ENCODE measurements around the gene TLR2. TPM values are rescaled to one million over a fixed set of nuclear protein-coding genes. Genes with fewer than 3 reads are reported as not detected.

Gene TLR2
- total RNA-seq, 1 donor from 2014 or later: 0.22 TPM

DNA sequence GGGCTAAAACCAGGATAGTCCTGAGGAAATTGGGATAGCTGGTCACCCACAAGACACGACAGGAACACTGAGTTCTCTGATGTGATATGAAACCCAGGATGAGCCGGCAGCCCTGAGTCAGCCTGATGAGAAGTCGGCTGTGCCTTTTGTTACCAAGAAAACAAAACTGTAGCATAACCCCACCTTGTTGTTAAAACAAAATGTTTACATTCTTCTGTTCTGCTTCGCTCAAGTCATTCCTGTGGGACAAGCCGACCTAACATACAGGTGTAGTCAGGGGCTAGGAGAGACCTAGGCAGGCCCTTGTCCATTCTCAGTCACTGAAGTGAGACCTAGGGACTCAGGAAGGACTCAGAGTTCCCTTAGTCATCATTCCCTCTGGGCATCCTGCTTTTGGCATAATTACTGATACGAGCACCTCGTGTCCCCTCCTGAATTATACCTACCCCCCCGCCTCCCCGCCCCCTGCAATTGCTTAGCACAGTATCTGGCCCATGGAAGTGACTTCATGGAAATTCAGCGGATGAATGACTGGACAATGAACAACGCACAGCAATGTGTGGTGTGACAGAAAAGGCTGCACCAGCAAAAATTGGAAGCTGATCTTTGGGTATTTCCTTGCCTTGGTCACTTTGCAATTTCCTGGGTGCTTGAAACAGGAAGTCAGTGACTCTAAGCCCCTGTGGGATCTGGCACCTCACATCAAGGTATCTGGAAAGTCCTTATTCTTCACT lies 31.9 kb upstream of the TLR2 start:
- no peak overlapping the region for H2AFZ ChIP-seq (replicated peaks)
- H3K4me2 ChIP-seq: no peak overlapping the region
- peaks cover 7% of the 10 kb centered on the region for H3F3A ChIP-seq (ENCODE audit: low read depth)
- no peaks in the 10 kb centered on the region for H3K36me3 ChIP-seq
- no peaks in the 10 kb centered on the region for H3K36me3 Mint-ChIP-seq
- H4K20me1 ChIP-seq (ENCODE audit: low read depth): no peaks in the 10 kb centered on the region
- H3K9me3 ChIP-seq (ENCODE audit: low read depth): no peaks in the 10 kb centered on the region
- H3K4me1 ChIP-seq: peaks cover 4% of the 10 kb centered on the region
- no peak overlapping the region for H3K27ac Mint-ChIP-seq
- no peak for TF ChIP-seq EZH2phosphoT487 (IDR thresholded peaks at IDR 0.05)
- no peak for TF ChIP-seq EZH2 (IDR thresholded peaks at IDR 0.05)
- H3K27ac ChIP-seq: no peak overlapping the region
- H3K9me3 Mint-ChIP-seq: no peaks in the 10 kb centered on the region
- no peak for DNase-seq (ENCODE audit: low spot score)
- H3K9ac ChIP-seq: no peak overlapping the region
- no peaks in the 10 kb centered on the region for H3K79me2 ChIP-seq (ENCODE audit: low read depth)
- peaks cover 6% of the 10 kb centered on the region for H3K27me3 Mint-ChIP-seq (ENCODE audit: insufficient read depth, low read depth)
- H3K4me3 Mint-ChIP-seq: no peak overlapping the region
- no peaks in the 10 kb centered on the region for H3K27me3 ChIP-seq
- H3K4me3 ChIP-seq: no peak overlapping the region
- peaks cover 10% of the 10 kb centered on the region for H3K4me1 Mint-ChIP-seq

DNA sequence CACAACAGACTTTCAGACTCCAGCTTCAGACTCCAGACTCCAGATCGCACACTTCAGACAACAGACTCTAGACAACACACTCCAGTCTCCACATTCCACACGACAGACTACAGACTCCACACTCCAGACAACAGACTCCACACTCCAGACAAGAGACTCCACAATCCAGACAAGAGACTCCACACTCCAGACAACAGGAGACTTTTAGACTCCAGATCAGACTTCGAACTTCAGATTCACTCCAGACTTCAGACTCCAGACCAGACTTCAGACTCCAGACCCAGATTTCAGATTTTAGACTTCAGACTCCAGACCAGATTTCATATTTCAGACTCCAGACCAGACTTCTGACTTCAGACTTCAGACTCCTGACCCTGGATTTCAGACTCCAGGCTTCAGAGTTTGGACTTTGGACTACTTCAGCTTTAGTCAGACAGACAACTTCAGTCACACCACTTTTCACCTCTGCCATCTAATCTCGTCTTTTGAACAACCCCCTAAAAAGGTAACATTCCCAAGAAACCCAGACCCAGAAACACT lies 29.0 kb upstream of the TLR2 start:
- Mint-ChIP-seq H3K27me3 (ENCODE audit: insufficient read depth, low read depth) (peaks cover 6% of the 10 kb centered on the region), H3K27ac (no peak overlapping the region), H3K9me3 (no peaks in the 10 kb centered on the region), H3K36me3 (no peaks in the 10 kb centered on the region), H3K4me3 (no peak overlapping the region), H3K4me1 (peaks cover 3% of the 10 kb centered on the region)
- H2AFZ ChIP-seq (replicated peaks): no peak overlapping the region
- no peaks in the 10 kb centered on the region for H3K27me3 ChIP-seq
- H3K27ac ChIP-seq: no peak overlapping the region
- no peaks in the 10 kb centered on the region for H3K36me3 ChIP-seq
- no peak overlapping the region for H3K4me2 ChIP-seq
- H3F3A ChIP-seq (ENCODE audit: low read depth): peaks cover 7% of the 10 kb centered on the region
- no peaks in the 10 kb centered on the region for H3K79me2 ChIP-seq (ENCODE audit: low read depth)
- TF ChIP-seq EZH2phosphoT487 (IDR thresholded peaks at IDR 0.05): no peak
- TF ChIP-seq, protein P1, sequence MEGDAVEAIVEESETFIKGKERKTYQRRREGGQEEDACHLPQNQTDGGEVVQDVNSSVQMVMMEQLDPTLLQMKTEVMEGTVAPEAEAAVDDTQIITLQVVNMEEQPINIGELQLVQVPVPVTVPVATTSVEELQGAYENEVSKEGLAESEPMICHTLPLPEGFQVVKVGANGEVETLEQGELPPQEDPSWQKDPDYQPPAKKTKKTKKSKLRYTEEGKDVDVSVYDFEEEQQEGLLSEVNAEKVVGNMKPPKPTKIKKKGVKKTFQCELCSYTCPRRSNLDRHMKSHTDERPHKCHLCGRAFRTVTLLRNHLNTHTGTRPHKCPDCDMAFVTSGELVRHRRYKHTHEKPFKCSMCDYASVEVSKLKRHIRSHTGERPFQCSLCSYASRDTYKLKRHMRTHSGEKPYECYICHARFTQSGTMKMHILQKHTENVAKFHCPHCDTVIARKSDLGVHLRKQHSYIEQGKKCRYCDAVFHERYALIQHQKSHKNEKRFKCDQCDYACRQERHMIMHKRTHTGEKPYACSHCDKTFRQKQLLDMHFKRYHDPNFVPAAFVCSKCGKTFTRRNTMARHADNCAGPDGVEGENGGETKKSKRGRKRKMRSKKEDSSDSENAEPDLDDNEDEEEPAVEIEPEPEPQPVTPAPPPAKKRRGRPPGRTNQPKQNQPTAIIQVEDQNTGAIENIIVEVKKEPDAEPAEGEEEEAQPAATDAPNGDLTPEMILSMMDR (IDR thresholded peaks at IDR 0.05): no peak
- no peak for TF ChIP-seq EZH2 (IDR thresholded peaks at IDR 0.05)
- H4K20me1 ChIP-seq (ENCODE audit: low read depth): no peaks in the 10 kb centered on the region
- H3K9ac ChIP-seq: no peak overlapping the region
- DNase-seq (ENCODE audit: low spot score): no peak
- no peaks in the 10 kb centered on the region for H3K9me3 ChIP-seq (ENCODE audit: low read depth)
- H3K4me1 ChIP-seq: peaks cover 4% of the 10 kb centered on the region
- H3K4me3 ChIP-seq: no peak overlapping the region

DNA sequence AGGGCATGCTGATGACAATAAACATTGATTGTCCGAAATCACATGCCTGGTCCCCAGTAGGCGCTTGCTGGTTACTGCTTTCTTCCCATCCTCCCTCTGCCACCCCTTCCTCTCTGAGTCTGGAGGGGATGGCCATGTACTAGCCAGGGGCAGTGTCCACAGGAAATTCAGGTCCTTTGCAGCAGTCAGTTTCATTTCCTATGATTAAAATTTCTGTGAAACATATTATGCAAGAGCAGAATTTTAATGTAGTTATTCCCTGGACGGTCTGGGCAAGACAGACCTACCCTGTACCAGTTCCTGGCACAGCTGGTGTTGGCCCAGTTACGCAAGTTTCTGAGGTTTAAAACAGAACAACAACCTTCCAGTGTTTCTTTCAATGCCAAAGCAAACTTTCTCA lies 28.2 kb upstream of the TLR2 start:
- Histone ChIP-seq H3K4me1 (peaks cover 4% of the 10 kb centered on the region), H4K20me1 (ENCODE audit: low read depth) (no peaks in the 10 kb centered on the region), H3K9ac (no peak overlapping the region), H3K27me3 (no peaks in the 10 kb centered on the region), H3K79me2 (ENCODE audit: low read depth) (no peaks in the 10 kb centered on the region), H2AFZ (replicated peaks) (no peak overlapping the region), H3K27ac (no peak overlapping the region), H3K36me3 (no peaks in the 10 kb centered on the region), H3K4me2 (no peak overlapping the region), H3K4me3 (no peak overlapping the region), H3F3A (ENCODE audit: low read depth) (peaks cover 5% of the 10 kb centered on the region), H3K9me3 (ENCODE audit: low read depth) (no peaks in the 10 kb centered on the region)
- Mint-ChIP-seq H3K27ac (no peak overlapping the region), H3K27me3 (ENCODE audit: insufficient read depth, low read depth) (peaks cover 6% of the 10 kb centered on the region), H3K36me3 (no peaks in the 10 kb centered on the region), H3K4me1 (peaks cover 3% of the 10 kb centered on the region), H3K4me3 (no peak overlapping the region), H3K9me3 (no peaks in the 10 kb centered on the region)
- TF ChIP-seq EZH2 (IDR thresholded peaks at IDR 0.05): no peak
- TF ChIP-seq, protein P1 (IDR thresholded peaks at IDR 0.05): no peak
- TF ChIP-seq EZH2phosphoT487 (IDR thresholded peaks at IDR 0.05): no peak
- DNase-seq (ENCODE audit: low spot score): no peak

DNA sequence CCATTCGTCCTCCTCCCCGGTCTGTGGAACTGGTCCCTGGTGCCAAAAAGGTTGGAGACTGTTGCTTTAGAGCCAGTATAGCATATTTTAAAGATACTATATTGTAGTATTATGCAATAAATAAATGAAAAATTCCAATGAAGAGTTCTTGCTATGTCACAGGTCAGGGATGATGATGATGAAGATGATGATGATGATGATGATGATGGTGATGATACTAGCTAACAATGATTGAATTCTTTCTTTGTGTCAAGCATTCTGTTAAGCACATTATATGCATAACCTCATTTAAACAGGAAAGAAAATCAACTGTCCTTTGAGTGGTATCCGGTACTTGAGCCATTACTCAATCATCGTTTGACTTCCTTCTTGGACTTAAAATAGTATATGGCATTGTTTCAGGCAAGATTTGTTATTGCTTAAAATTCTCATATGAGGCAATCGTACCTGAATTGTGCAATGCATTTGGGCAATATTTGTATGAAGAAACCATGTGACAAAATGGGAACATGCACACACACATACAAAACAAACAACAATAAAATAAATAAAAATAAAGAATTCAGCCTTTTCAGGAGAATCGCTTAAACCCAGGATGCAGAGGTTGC lies 22.8 kb upstream of the TLR2 start:
- no peaks in the 10 kb centered on the region for H3K36me3 ChIP-seq
- no peak overlapping the region for H3K4me3 Mint-ChIP-seq
- no peak overlapping the region for H2AFZ ChIP-seq (replicated peaks)
- no peak for TF ChIP-seq EZH2phosphoT487 (IDR thresholded peaks at IDR 0.05)
- no peak for TF ChIP-seq EZH2 (IDR thresholded peaks at IDR 0.05)
- H3K4me1 ChIP-seq: no peaks in the 10 kb centered on the region
- no peak overlapping the region for H3K27ac Mint-ChIP-seq
- H4K20me1 ChIP-seq (ENCODE audit: low read depth): no peaks in the 10 kb centered on the region
- H3K4me1 Mint-ChIP-seq: no peaks in the 10 kb centered on the region
- H3K79me2 ChIP-seq (ENCODE audit: low read depth): no peaks in the 10 kb centered on the region
- H3K27ac ChIP-seq: no peak overlapping the region
- no peak for DNase-seq (ENCODE audit: low spot score)
- H3F3A ChIP-seq (ENCODE audit: low read depth): no peaks in the 10 kb centered on the region
- no peaks in the 10 kb centered on the region for H3K9me3 ChIP-seq (ENCODE audit: low read depth)
- peaks cover 3% of the 10 kb centered on the region for H3K36me3 Mint-ChIP-seq
- H3K27me3 ChIP-seq: no peaks in the 10 kb centered on the region
- no peak overlapping the region for H3K4me2 ChIP-seq
- no peak overlapping the region for H3K4me3 ChIP-seq
- H3K9ac ChIP-seq: no peak overlapping the region
- H3K27me3 Mint-ChIP-seq (ENCODE audit: insufficient read depth, low read depth): peaks cover 10% of the 10 kb centered on the region
- peaks cover 17% of the 10 kb centered on the region for H3K9me3 Mint-ChIP-seq
